MM.1S (cell line): Measurements from ENCODE around the gene ELOB.

Source experiments
- DNase-seq: peaks from one replicate; pipeline ENCODE4 v3.0.0-alpha.2; 2015
- H2AFZ ChIP-seq: fragments of 300-600 bp; sonication (generic); 2 replicates; pipeline ENCODE4 v1.6.0; 2016; ENCODE audit warnings: antibody characterized with exemption, low read length
- H3F3A ChIP-seq: fragments of 300-600 bp; sonication (generic); 2 replicates; pipeline ENCODE4 v1.6.1; 2016; ENCODE audit warnings: mild to moderate bottlenecking, antibody characterized with exemption, low read length, moderate library complexity, mixed read lengths; ENCODE audit not compliant: insufficient read depth
- H3K27ac ChIP-seq: fragments of 300-600 bp; sonication (generic); 2 replicates; pipeline ENCODE4 v1.5.1; 2016; ENCODE audit warnings: mild to moderate bottlenecking, low read length
- H3K27me3 ChIP-seq: fragments of 300-600 bp; sonication (generic); replicated peaks from 2 replicates; pipeline ENCODE4 v1.6.0; 2016; ENCODE audit warnings: low read length; ENCODE audit not compliant: insufficient read depth
- H3K36me3 ChIP-seq: fragments of 300-600 bp; sonication (generic); replicated peaks from 2 replicates; pipeline ENCODE4 v1.6.1; 2016; ENCODE audit warnings: mild to moderate bottlenecking, low read length, mixed read lengths; ENCODE audit not compliant: insufficient read depth
- H3K4me1 ChIP-seq: fragments of 300-600 bp; sonication (generic); 2 replicates; pipeline ENCODE4 v1.6.1; 2016; ENCODE audit warnings: low read length, mixed read lengths
- H3K4me2 ChIP-seq: fragments of 300-600 bp; sonication (generic); 2 replicates; pipeline ENCODE4 v1.6.0; 2016; ENCODE audit warnings: low read depth, low read length
- H3K4me3 ChIP-seq: fragments of 300-600 bp; sonication (generic); 2 replicates; pipeline ENCODE4 v1.5.1; 2016; ENCODE audit warnings: low read length, mixed read lengths
- H3K79me2 ChIP-seq: fragments of 300-600 bp; sonication (generic); 2 replicates; pipeline ENCODE4 v1.6.1; 2016; ENCODE audit warnings: mixed run types, low read length, mixed read lengths
- H3K9ac ChIP-seq: fragments of 300-600 bp; sonication (generic); 2 replicates; pipeline ENCODE4 v1.6.1; 2016; ENCODE audit warnings: low read length, mixed read lengths
- H3K9me2 ChIP-seq: fragments of 300-600 bp; sonication (generic); replicated peaks from 2 replicates; pipeline ENCODE4 v1.6.1; 2016; ENCODE audit warnings: mild to moderate bottlenecking, low read length, mixed read lengths; ENCODE audit not compliant: insufficient read depth
- H3K9me3 ChIP-seq: fragments of 300-600 bp; sonication (generic); replicated peaks from 2 replicates; pipeline ENCODE4 v1.6.1; 2016; ENCODE audit warnings: mild to moderate bottlenecking, low read length, mixed read lengths; ENCODE audit not compliant: insufficient read depth
- H4K20me1 ChIP-seq: fragments of 300-600 bp; sonication (generic); 2 replicates; pipeline ENCODE4 v1.6.1; 2016; ENCODE audit warnings: mild to moderate bottlenecking, low read length, moderate library complexity, mixed read lengths; ENCODE audit not compliant: insufficient read depth
- CTCF ChIP-seq: fragments of 300-600 bp; sonication (generic); IDR thresholded peaks from 2 replicates; pipeline ENCODE4 v1.5.1; 2016; ENCODE audit warnings: antibody characterized with exemption, low read length, mixed read lengths
- EZH2 ChIP-seq: fragments of 300-600 bp; sonication (generic); optimal IDR thresholded peaks from 2 replicates; pipeline ENCODE3; 2017; ENCODE audit warnings: low read depth, mild to moderate bottlenecking, antibody characterized with exemption, low read length, mixed read lengths
- EZH2phosphoT487 ChIP-seq: fragments of 300-600 bp; sonication (generic); IDR thresholded peaks from 2 replicates; pipeline ENCODE4 v1.6.1; 2018; ENCODE audit warnings: antibody characterized with exemption, low read length

The ELOB gene

GRCh38 chr16:2749476-2749875 lies 27.6 kb downstream of the ELOB start:
- H3F3A ChIP-seq = no peaks in the 10 kb centered on the region; the same call in 1 of the 2 replicates
- no peak overlapping the region for H3K4me3 ChIP-seq
- H3K27me3 ChIP-seq = 0 out of 2 replicates have a peak, but pooled peaks cover 11% of the 10 kb centered on the region
- H3K9ac ChIP-seq = no peak overlapping the region
- H3K36me3 ChIP-seq = no peaks in the 10 kb centered on the region
- H2AFZ ChIP-seq = no peak overlapping the region
- H3K79me2 ChIP-seq = peaks cover 27% of the 10 kb centered on the region
- no peaks in the 10 kb centered on the region for H3K9me3 ChIP-seq
- no peak for DNase-seq
- no peak overlapping the region for H3K4me2 ChIP-seq
- TF ChIP-seq EZH2 (no peak), CTCF (no peak), EZH2phosphoT487 (no peak)
- H3K4me1 ChIP-seq = peaks cover 14% of the 10 kb centered on the region
- peaks cover 11% of the 10 kb centered on the region for H4K20me1 ChIP-seq
- no peaks in the 10 kb centered on the region for H3K9me2 ChIP-seq
- H3K27ac ChIP-seq = no peak overlapping the region

- TF ChIP-seq CTCF (no peak), EZH2 (no peak), EZH2phosphoT487 (no peak)
- Histone ChIP-seq H3F3A (no peaks in the 10 kb centered on the region), H3K9me2 (no peaks in the 10 kb centered on the region), H3K27ac (no peak overlapping the region), H3K9me3 (no peaks in the 10 kb centered on the region), H3K4me3 (no peak overlapping the region), H4K20me1 (peaks cover 6% of the 10 kb centered on the region), H3K79me2 (peaks cover 22% of the 10 kb centered on the region), H3K9ac (no peak overlapping the region), H3K4me1 (peaks cover 9% of the 10 kb centered on the region), H3K4me2 (no peak overlapping the region), H2AFZ (no peak overlapping the region), H3K27me3 (peaks cover 13% of the 10 kb centered on the region; the same call in 1 of the 2 replicates), H3K36me3 (no peaks in the 10 kb centered on the region)
- no peak for DNase-seq
Observed at GRCh38 chr16:2748757-2749455, 28.2 kb downstream of the ELOB start.

- no peak overlapping the region for H2AFZ ChIP-seq
- H3K36me3 ChIP-seq = no peaks in the 10 kb centered on the region
- H3K4me3 ChIP-seq = no peak overlapping the region
- no peaks in the 10 kb centered on the region for H3K9me3 ChIP-seq
- no peak overlapping the region for H3K9ac ChIP-seq
- 0 out of 2 replicates have a peak, but pooled peaks cover 4% of the 10 kb centered on the region for H3K79me2 ChIP-seq
- H3K27me3 ChIP-seq = peaks cover 19% of the 10 kb centered on the region; the same call in 1 of the 2 replicates
- H3K27ac ChIP-seq = no peak overlapping the region
- no peaks in the 10 kb centered on the region for H3F3A ChIP-seq
- H4K20me1 ChIP-seq = no peaks in the 10 kb centered on the region
- TF ChIP-seq EZH2 (no peak), CTCF (no peak), EZH2phosphoT487 (no peak)
- no peak overlapping the region for H3K4me2 ChIP-seq
- no peaks in the 10 kb centered on the region for H3K4me1 ChIP-seq
- DNase-seq = no peak
- H3K9me2 ChIP-seq = no peaks in the 10 kb centered on the region
Observed at GRCh38 chr16:2745961-2746360, 31.1 kb downstream of the ELOB start.
